ENCODE data around the gene SLC47A1. TPM values are rescaled to one million over a fixed set of nuclear protein-coding genes. Genes with fewer than 3 reads are reported as not detected.
"Not testable (repeated sequence)": the region's sequence is repeated elsewhere in the genome, so short reads cannot be mapped to it uniquely, and the experiment has no call there.

SLC47A1 gene
- total RNA-seq, 1 donor from 2014 or later = 2.0 TPM

DNA sequence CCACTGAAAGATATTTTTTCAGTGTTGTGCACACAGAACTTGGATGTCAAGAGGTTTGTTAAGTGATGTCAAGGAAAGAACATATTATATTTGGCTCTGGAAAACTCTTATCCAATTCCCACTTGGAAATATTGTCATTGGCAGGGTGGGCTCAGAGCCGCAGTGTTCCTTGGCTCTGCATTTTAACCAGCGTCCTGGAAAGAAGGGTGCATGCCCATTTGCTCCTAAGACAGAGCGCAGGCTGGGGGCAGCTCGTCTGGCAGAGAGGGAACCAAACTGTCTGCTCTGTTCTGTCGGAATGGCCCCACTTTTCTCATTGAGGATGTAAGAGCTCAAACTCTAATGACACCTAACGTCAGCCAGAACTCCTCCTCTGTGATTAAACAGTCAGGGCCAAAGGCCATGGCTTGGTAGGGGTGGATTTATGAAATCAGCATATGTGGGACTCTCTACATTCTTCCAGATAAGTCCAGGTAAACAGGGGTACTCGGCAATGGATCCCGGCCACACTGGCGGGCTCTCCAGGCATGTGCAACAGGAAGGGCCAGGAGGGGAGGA is 18.0 kb downstream of the SLC47A1 start:
- no peak for DNase-seq (ENCODE audit: low spot score)

DNA sequence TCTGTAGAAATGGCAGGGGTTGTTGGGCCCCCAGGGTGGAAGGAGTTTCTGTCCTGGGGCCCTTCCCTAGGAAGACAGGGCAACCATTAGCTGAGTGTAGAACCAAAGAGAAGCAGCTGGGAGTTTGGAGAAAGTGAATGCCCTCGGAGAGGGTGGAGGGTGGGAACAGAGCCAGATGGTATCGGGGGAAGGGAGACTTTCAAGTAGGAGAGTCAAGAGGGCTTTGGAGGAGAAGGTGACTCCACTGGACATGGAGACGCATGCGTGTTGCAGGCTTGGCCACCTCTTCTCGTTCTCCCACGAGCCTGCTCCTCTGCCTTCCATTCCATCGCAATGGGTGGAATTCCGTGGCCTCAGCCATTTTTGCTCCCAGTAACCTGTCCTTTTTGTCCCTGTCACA is 19.4 kb downstream of the SLC47A1 start:
- DNase-seq (ENCODE audit: low spot score) = no peak

- DNase-seq (ENCODE audit: low spot score) = no peak
These were observed 20.7 kb downstream of the SLC47A1 start for GRCh38 chr17:19554393-19554792.

- no peak for DNase-seq (ENCODE audit: low spot score)
These were observed 22.1 kb downstream of the SLC47A1 start for GRCh38 chr17:19555746-19556145.

DNA sequence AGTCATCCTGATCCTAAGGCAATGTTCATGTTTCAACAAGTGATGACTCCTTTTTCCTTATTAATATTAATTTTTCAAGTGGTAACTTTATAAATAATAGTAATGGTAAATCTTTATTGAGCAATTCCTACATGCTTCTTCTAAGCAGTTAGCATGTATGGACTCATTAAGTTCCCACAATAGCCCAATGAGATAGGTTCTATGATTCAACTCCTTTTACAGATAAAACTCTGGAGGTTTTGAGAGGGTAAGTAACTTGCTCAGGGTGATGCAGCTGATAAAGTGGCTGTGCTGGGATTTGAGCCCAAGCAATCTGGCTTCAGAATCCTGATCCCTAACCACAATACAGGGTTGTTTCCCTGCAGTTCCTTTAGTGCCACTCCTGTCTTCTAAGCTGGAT is 25.3 kb downstream of the SLC47A1 start:
- DNase-seq (ENCODE audit: low spot score) = no peak

DNA sequence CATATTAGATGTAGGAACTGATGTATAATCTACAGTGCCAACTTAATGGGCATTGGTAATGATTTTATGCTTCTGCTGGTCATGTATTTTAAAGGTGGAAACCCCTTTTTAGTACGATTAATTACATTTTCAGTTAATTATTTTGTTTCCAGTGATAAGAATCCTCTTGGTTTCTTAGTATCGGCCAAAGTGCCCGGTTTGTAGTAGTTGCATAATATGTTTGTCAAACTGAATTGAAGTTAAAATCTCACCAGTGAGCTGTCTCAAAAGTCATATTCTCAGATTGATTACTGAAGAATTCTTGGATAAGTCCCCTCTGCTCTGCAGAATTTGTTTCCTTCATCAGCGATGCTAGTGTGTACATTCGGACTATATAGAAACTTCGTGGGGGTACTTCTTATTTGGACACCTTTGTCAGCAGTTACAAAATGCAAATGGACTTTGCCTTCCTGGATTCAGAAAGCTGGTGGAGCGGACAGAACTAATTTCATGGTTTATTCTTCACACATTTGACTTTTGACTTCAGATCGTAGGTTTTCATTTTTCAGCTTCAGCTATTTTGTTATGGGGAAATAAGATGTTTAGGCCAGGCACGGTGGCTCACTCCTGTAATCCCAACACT is 28.2 kb downstream of the SLC47A1 start:
- DNase-seq (ENCODE audit: low spot score) = no peak

DNA sequence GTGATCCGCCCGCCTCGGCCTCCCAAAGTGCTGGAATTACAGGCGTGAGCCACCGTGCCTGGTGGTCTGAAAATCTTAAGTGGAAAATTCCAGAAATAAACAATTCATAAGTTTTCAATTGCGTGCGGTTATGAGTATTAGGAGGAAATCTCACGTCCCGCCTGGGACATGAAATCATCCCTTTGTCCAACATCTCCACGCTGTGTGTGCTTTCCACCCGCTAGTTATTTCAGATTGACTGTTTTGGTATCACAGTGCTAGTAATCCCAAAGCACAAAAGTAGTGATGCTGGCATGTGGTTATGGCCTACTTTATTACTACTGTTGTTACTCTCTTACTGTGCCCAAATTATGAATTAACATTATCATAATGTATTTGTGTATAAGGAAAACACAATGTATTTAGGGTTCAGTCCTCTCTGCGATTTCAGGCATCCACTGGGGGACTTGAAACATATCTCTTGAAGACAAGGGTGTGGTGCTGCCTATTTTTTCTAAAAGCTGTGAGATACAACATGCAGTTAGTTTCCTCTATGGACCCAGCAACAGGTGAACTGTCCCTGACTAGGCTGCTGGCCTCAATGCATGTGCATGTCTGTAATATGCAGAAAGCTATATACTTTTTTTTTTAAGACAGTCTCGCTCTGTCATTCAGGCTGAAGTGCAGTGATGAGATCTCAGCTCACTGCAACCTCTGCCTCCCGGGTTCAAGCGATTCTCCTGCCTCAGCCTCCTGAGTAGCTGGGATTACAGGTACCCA is 32.3 kb downstream of the SLC47A1 start:
- DNase-seq (ENCODE audit: low spot score) = no peak

GRCh38 chr17:19567216-19568015 is 33.8 kb downstream of the SLC47A1 start:
- no peak for DNase-seq (ENCODE audit: low spot score)

GRCh38 chr17:19568016-19568350 is 34.3 kb downstream of the SLC47A1 start:
- no peak for DNase-seq (ENCODE audit: low spot score)

DNA sequence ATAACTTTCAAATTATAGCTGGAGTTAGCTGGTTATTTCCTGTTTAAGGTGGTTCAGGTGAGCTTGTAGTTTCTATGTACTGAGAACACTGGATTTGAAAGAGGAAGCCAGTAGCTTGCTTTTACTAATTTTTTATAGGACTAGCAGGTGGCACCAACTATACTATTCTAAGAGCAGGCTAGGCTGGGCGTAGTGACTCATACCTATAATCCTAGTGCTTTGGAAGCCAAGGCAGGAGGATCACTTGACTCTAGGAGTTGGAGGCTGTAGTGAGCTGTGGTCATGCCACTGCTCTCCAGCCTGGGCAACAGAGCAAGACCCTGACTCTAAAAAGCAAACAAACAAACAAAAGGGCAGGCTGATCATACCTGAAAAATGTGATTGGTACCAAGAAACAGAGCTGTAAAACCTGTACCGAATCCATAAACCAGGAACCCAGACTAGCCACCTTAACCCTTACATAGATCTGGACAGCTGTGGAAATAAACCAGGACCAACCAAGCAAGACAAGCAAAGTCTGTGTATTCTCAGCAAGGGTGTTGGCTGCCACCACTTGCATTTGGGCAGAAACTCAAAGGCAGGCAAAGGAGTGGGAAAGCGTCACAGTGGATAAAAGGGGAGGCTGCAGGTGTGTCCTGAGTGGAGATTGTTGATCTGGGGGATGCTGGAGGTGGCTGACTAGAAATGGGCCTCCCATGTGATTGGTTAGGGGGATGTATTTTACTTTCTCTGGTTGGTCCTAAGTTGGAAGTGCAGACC is 36.3 kb downstream of the SLC47A1 start:
- no peak for DNase-seq (ENCODE audit: low spot score)

- DNase-seq (ENCODE audit: low spot score) = no peak
These were observed 36.9 kb downstream of the SLC47A1 start for GRCh38 chr17:19570544-19571062.

DNA sequence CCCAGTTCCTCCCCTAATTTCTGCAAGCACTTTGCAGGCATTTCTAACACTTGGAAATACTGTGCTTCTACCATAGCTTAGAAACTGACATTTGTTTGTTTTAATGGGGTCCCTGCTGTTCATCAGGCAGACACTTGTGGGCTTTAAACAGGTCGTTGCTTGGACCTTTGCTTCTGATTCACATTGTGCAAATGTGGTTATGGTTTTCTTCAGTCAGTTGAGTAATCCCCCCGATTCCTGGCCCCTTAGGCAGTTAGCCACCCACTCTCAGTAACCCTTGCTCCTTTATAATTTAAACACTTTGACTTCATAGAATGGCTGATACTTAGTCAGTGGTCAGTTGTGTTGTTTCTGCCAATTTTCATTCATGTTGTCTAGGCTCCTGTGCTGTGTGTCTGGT is 39.4 kb downstream of the SLC47A1 start:
- no peak for DNase-seq (ENCODE audit: low spot score)

- no peak for DNase-seq (ENCODE audit: low spot score)
These were observed 41.3 kb downstream of the SLC47A1 start for GRCh38 chr17:19574956-19575355.

DNA sequence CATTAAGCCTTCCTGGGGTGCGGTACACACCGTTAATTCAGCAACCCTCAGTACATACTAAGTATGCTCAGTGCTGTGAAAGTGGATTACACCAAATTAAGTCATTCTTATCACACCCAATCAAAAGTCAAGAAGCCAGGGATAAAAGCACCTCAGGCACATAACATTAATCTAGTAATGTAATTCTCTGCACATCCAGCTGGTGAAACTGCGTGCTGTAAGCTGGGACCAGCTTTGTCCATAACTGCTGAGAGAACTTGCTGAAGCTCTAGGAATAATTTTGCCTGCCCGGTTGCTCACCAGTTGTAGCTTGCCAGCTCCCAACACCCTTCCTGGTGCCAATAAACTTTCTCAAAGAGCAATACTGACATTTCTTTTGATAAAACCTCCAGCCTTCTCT is 44.9 kb downstream of the SLC47A1 start:
- DNase-seq (ENCODE audit: low spot score) = no peak

GRCh38 chr17:19579192-19579761 is 45.6 kb downstream of the SLC47A1 start:
- no peak for DNase-seq (ENCODE audit: low spot score)

DNA sequence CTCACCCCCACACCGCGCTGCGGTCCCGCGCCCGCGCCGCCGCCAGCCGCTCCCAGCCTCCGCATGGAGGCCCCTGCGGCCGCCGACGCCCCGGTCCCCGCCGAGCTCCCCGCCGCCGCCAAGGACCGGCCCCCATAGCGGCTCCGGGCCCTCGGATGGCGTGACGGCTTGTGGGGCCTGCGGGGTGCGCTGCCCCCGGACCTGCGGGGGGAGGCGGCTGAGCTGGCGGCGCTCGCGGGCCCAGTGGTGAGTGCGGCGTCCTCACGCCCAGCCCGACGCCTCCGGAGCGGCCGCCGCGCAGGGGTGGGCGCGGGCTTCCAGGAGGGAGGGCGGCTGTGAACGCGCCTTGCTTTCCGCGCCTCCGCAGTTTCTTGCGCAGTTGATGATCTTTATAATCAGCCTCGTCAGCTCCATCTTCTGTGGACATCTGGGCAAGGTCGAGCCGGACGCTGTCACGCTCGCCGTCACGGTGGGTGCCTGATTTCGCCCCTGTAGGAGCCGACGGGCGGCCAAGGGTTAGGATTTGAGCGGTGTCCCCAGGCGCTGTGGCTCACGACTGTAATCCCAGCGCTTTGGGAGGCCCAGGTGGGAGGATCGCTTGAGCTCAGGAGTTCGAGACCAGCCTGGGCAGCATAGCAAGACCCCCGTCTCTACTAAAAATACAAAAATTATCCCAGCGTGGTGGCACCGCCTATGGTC is 46.4 kb downstream of the SLC47A1 start:
- DNase-seq (ENCODE audit: low spot score) = no peak

GRCh38 chr17:19580566-19580920 is 46.9 kb downstream of the SLC47A1 start:
- not testable (repeated sequence) for DNase-seq (ENCODE audit: low spot score)

- not testable (repeated sequence) for DNase-seq (ENCODE audit: low spot score)
These were observed 48.5 kb downstream of the SLC47A1 start for GRCh38 chr17:19582152-19582551.

DNA sequence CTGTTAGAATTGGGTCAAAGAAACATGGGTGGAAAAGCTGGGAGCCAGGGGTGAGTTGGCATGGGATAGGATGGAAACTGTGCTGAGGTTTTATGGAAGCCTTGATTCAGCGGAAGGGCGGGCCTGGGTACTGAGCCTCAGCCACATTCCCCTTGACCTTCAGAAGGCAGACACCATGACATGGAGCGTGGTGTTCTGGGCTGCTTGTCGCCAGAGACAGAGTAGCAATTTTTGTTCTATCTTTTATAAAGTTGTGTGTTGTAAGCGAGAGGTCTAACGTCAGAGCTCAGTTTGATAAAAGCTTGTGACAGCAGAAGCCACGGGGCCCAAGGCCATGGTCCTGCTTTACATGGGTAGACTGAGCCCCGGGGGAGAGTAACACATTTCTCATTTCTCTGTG is 50.2 kb downstream of the SLC47A1 start:
- DNase-seq (ENCODE audit: low spot score) = no peak

- DNase-seq (ENCODE audit: low spot score) = no peak
These were observed 56.8 kb downstream of the SLC47A1 start for GRCh38 chr17:19590451-19590850.
